Transverse colon (tissue), 4 donors: ENCODE data around the gene UPK2. TPM values are rescaled to one million over a fixed set of nuclear protein-coding genes. Genes with fewer than 3 reads are reported as not detected.

ENCODE experiments used
- DNase-seq: peaks from one replicate; pipeline ENCODE4 v3.0.0-alpha.2; 2019
- H3K27ac ChIP-seq, 4 donors: fragments of 200-600 bp; sonication (generic); 2 replicates each; pipeline ENCODE4 v1.5.1; 2016 to 2018; ENCODE audit warnings: inconsistent platforms in 4 of 4
- H3K27me3 ChIP-seq: fragments of 200-600 bp; sonication (generic); 2 replicates; pipeline ENCODE4 v1.5.1; 2017; ENCODE audit warnings: inconsistent platforms
- H3K36me3 ChIP-seq, 4 donors: fragments of 200-600 bp; sonication (generic); 2 replicates each; pipeline ENCODE4 v1.5.1; 2017 to 2019; ENCODE audit warnings: inconsistent platforms in 4 of 4
- H3K4me1 ChIP-seq, 4 donors: fragments of 200-600 bp; sonication (generic); 2 replicates each; pipeline ENCODE4 v1.5.1; 2017 to 2020; ENCODE audit warnings: inconsistent platforms in 4 of 4
- H3K4me3 ChIP-seq, 4 donors: fragments of 200-600 bp; sonication (generic); 1 replicate in 1 of 4; 2 replicates in 3 of 4; pipeline versions ENCODE4 v1.5.1 to v1.6.1; 2017 to 2019; ENCODE audit warnings: inconsistent platforms in 4 of 4
- H3K9me3 ChIP-seq, 2 donors: fragments of 200-600 bp; sonication (generic); 2 replicates each; pipeline ENCODE4 v1.5.1; 2017 to 2019; ENCODE audit warnings: inconsistent platforms in 2 of 2
- EP300 ChIP-seq: sonication (generic); formaldehyde crosslinking; IDR thresholded peaks from one replicate; pipeline ENCODE4 v1.6.1; 2017; ENCODE audit warnings: antibody characterized with exemption, low read depth
- POLR2A ChIP-seq: fragments of 450-650 bp; IDR thresholded peaks from one replicate; pipeline ENCODE4 v1.6.1; 2016; ENCODE audit warnings: antibody characterized with exemption, mild to moderate bottlenecking, moderate library complexity
- POLR2AphosphoS5 ChIP-seq, 3 donors: sonication (generic); formaldehyde crosslinking; IDR thresholded peaks; one replicate each; pipeline ENCODE4 v1.6.1; 2016; ENCODE audit warnings: antibody characterized with exemption in 3 of 3
- WGBS, 2 donors: methylation state at CpG; one replicate each; pipeline ENCODE4 v1.1.5; 2018; ENCODE audit warnings: low coverage in 1 of 2; 5-methylcytosine and 5-hydroxymethylcytosine counted together
- in situ Hi-C, 4 donors: fragments of 200-750 bp; cut with MboI; loops; one replicate each; pipeline versions ENCODE4 v1.15.0 to v1.15.1; 2017; ENCODE audit warnings: low sequenced_read_pairs in 3 of 4, low pct_ligation_motif_present in 1 of 4, low pct_unique_long_range_greater_than_20kb in 1 of 4
- intact Hi-C: fragments of 100-400 bp; cut with DNase I; formaldehyde crosslinking; loops from one replicate; pipeline ENCODE4 v1.15.1; 2023; ENCODE audit warnings: low total_unique reads
- total RNA-seq, 4 donors: library from RNA; depleted of rRNA; stranded (reverse); fragments of >200 nt; gene quantifications; one replicate each; pipeline ENCODE4 v1.1.0, GENCODE V29; 2016
- TF ChIP-seq, protein P1 (sequence below), 5 experiments: fragments of 200-600 bp in 3 of 5; fragments of 450-650 bp in 2 of 5; sonication (generic) in 3 of 5; IDR thresholded peaks; 1 replicate in 2 of 5; 2 replicates in 3 of 5; pipeline ENCODE4 v1.5.1; 2016 to 2017; ENCODE audit warnings: antibody characterized with exemption in 5 of 5, inconsistent platforms in 3 of 5, mild to moderate bottlenecking in 2 of 5, moderate library complexity in 1 of 5

UPK2 gene
- total RNA-seq, 4 donors from 2014 or later: not detected

GRCh38 chr11:118908901-118909618 is 47.0 kb upstream of the UPK2 start:
- Histone ChIP-seq H3K4me3 (peak overlapping the region; percentile 5 to 36 (median 18)), H3K4me1 (peaks cover 44 to 72% (median 63%) of the 10 kb centered on the region in 4 donors), H3K9me3 (no peaks in the 10 kb centered on the region), H3K36me3 (peaks cover 0 to 7% (median 0%) of the 10 kb centered on the region in 4 donors), H3K27me3 (no peaks in the 10 kb centered on the region), H3K27ac (peak overlapping the region; percentile 98 to 100 (median 100))
- WGBS, 2 donors: 5 to 45% methylated on average over 4 to 16 of the region's 17 CpGs
- TF ChIP-seq, protein P1, sequence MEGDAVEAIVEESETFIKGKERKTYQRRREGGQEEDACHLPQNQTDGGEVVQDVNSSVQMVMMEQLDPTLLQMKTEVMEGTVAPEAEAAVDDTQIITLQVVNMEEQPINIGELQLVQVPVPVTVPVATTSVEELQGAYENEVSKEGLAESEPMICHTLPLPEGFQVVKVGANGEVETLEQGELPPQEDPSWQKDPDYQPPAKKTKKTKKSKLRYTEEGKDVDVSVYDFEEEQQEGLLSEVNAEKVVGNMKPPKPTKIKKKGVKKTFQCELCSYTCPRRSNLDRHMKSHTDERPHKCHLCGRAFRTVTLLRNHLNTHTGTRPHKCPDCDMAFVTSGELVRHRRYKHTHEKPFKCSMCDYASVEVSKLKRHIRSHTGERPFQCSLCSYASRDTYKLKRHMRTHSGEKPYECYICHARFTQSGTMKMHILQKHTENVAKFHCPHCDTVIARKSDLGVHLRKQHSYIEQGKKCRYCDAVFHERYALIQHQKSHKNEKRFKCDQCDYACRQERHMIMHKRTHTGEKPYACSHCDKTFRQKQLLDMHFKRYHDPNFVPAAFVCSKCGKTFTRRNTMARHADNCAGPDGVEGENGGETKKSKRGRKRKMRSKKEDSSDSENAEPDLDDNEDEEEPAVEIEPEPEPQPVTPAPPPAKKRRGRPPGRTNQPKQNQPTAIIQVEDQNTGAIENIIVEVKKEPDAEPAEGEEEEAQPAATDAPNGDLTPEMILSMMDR (IDR thresholded peaks at IDR 0.05): no peak
- TF ChIP-seq POLR2AphosphoS5 (IDR thresholded peaks at IDR 0.05) (peak; percentile 59 to 75 (median 74)), EP300 (no peak), POLR2A (peak; percentile 37)
- DNase-seq: peak; percentile 71
- intact Hi-C loops: no loop called here
- in situ Hi-C loops: loop anchor here in 2 of 4 donors (10.0 kb wide), 1 partner anchor 46 kb away; the partner anchor contains the start of gene UPK2 (in 2 of the 2)

DNA sequence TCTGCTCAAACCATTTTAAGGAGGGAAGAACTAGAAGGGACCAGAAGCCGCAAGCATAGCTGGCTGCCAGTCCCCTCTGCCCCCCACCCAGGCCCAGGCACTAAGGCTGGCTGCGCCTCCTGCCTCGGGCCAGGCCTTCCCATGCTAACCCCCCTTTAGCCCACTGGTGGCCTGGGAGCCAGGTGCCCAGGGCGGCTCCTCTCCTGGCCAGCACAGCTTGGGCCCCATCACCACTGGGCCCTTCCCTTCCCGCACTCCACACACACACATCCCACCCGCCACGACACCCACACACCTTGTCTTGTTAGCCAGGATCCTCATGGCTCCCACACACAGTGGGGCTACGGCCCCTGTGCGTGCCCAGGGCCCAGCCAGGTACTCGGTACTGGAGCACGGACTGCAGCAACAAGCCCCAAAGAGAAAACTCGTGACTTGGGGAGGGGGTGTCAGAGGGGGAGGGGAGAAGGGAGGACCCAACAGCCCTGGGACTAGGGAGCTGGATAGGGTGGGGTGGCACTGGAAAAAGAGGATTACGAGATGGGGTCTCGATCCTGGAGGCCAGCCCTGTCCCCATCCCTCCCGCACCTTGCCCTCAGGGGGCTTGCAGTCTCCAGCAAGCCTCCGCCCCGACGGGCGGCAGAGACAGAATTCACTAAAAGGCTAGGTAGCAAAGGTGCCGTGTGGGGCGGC is 46.3 kb upstream of the UPK2 start:
- no peaks in the 10 kb centered on the region for H3K27me3 ChIP-seq
- intact Hi-C loops: no loop called here
- peak overlapping the region; percentile 98 to 100 (median 100) for H3K27ac ChIP-seq
- no peak for TF ChIP-seq POLR2AphosphoS5 (IDR thresholded peaks at IDR 0.05)
- TF ChIP-seq, protein P1 (IDR thresholded peaks at IDR 0.05): no peak
- peak; percentile 3 for TF ChIP-seq POLR2A
- WGBS, 2 donors: 68% methylated on average over 21 of the region's 21 CpGs; no CpG with 5 or more reads in 1 of the 2 donors
- peaks cover 51 to 79% (median 71%) of the 10 kb centered on the region in 4 donors for H3K4me1 ChIP-seq
- in situ Hi-C loops: loop anchor here in 2 of 4 donors (10.0 kb wide), 1 partner anchor 45 kb away; the partner anchor contains the start of gene UPK2 (in 2 of the 2)
- DNase-seq: no peak
- peaks cover 0 to under 1% (median 0%) of the 10 kb centered on the region in 4 donors for H3K36me3 ChIP-seq
- H3K9me3 ChIP-seq: no peaks in the 10 kb centered on the region
- peak overlapping the region; percentile 5 to 36 (median 18) for H3K4me3 ChIP-seq

GRCh38 chr11:118910309-118911112 is 45.6 kb upstream of the UPK2 start:
- peak overlapping the region; percentile 98 to 100 (median 100) for H3K27ac ChIP-seq
- H3K9me3 ChIP-seq: no peaks in the 10 kb centered on the region
- no peaks in the 10 kb centered on the region for H3K36me3 ChIP-seq
- peaks cover 58 to 87% (median 78%) of the 10 kb centered on the region in 4 donors for H3K4me1 ChIP-seq
- peak overlapping the region; percentile 5 to 36 (median 10) for H3K4me3 ChIP-seq
- no peak for TF ChIP-seq POLR2A
- peak in 2 of 3 donors; percentile 41 to 42 for TF ChIP-seq POLR2AphosphoS5 (IDR thresholded peaks at IDR 0.05)
- TF ChIP-seq, protein P1 (IDR thresholded peaks at IDR 0.05): no peak
- TF ChIP-seq EP300: no peak
- intact Hi-C loops: no loop called here
- peak; percentile 67 for DNase-seq
- 16% methylated on average over 57 of the region's 67 CpGs; no CpG with 5 or more reads in 1 of the 2 donors for WGBS, 2 donors
- no peaks in the 10 kb centered on the region for H3K27me3 ChIP-seq
- in situ Hi-C loops: no loop called here
